Right renal pelvis (tissue), 4 donors: ENCODE measurements around the gene NOL9. TPM values are rescaled to one million over a fixed set of nuclear protein-coding genes. Genes with fewer than 3 reads are reported as not detected.

Experiments used
- DNase-seq, 4 donors: peaks; one replicate each; pipeline ENCODE4 v3.0.0-alpha.2; 2013; ENCODE audit warnings: low read depth in 4 of 4, low spot score in 3 of 4, missing footprints in 1 of 4
- polyA plus RNA-seq, 4 donors: library from polyadenylated mRNA; unstranded; fragments of 120-200 nt; gene quantifications; one replicate each; pipeline ENCODE4 v1.2.1, GENCODE V29; 2013; ENCODE audit not compliant: insufficient read length in 4 of 4

NOL9 gene
- polyA plus RNA-seq, 4 donors = 15.4 to 19.1 (median 16.3) TPM

GRCh38 chr1:6591222-6591621 lies 36.9 kb upstream of the NOL9 start:
- DNase-seq = no peak

- no peak for DNase-seq
Observed at GRCh38 chr1:6590046-6590445, 35.7 kb upstream of the NOL9 start.

GRCh38 chr1:6588893-6589520 lies 34.7 kb upstream of the NOL9 start:
- DNase-seq = no peak

- no peak for DNase-seq
Observed at GRCh38 chr1:6588128-6588892, 34.0 kb upstream of the NOL9 start.

- no peak for DNase-seq
Observed at GRCh38 chr1:6587261-6588005, 33.1 kb upstream of the NOL9 start.

GRCh38 chr1:6586404-6586816 lies 32.1 kb upstream of the NOL9 start:
- no peak for DNase-seq

GRCh38 chr1:6585841-6586240 lies 31.5 kb upstream of the NOL9 start:
- no peak for DNase-seq

- no peak for DNase-seq
Observed at GRCh38 chr1:6585081-6585722, 30.9 kb upstream of the NOL9 start.

- no peak for DNase-seq
Observed at GRCh38 chr1:6584126-6585080, 30.1 kb upstream of the NOL9 start.

GRCh38 chr1:6582370-6582769 lies 28.1 kb upstream of the NOL9 start:
- DNase-seq = no peak

GRCh38 chr1:6581561-6582305 lies 27.4 kb upstream of the NOL9 start:
- no peak for DNase-seq

- no peak for DNase-seq
Observed at GRCh38 chr1:6580593-6581409, 26.5 kb upstream of the NOL9 start.

- DNase-seq = no peak
Observed at GRCh38 chr1:6580119-6580592, 25.8 kb upstream of the NOL9 start.

GRCh38 chr1:6579374-6580118 lies 25.2 kb upstream of the NOL9 start, which contains the start of gene ZBTB48:
Gene ZBTB48, plus strand, starts transcription at chr1:6579994. Its CDS starts 616 bp downstream, at chr1:6580610.
- DNase-seq = peak; percentile 96 to 98 (median 98)

GRCh38 chr1:6578624-6579373 lies 24.5 kb upstream of the NOL9 start:
- no peak for DNase-seq

- no peak for DNase-seq
Observed at GRCh38 chr1:6577831-6578525, 23.7 kb upstream of the NOL9 start.
